Activated naive CD4-positive, alpha-beta T cell (primary cell): Measurements from ENCODE around the gene CHD6.

Source experiments
- DNase-seq, 4 experiments: peaks; one replicate each; lab custom pipeline; 2025; lab: John Stamatoyannopoulos, UW

CHD6 gene

DNA sequence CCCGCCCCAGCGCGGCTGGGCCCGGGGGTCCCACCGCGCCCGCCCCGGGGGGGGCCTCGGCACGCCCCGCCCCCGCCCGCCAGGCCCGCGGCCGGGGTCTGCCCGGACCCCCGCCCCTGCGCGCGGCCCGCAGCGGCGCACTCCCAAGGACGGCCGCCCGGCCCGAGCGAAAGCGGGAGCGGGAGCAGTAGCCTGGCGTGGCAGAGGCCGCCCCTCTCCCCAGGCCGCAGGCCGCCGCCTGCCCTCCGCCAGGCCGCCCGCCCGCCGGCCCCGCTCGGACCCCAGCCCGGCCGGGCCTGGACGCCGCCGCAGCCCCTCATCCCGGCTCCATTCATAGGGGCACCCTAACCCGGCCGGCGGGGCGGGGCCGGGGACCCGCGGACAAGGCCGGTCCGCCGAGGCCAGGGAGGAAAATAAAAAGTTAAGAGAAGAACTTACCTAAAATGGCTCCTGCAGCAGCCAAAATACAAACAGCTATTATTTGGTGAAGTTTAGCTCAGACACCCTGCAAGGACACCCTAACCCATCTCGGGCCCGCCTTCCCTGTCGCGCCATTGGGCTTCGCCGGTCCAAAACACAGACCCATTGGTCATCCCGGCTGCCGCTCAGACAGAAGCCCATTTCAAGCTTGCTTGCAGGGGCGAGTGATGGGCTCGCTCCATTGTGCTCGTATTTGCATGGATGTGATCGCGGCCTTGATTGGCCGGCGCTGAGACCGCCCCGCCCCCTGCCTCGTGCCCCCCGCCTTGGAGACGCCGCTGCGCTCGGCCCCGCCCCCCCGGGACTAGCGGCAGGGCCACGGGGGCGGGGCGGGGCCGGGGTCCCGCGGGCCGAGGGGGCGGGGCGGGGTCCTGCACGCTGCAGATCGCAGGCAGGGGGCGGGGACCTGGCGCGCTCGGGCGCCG, at the start of gene CHD6:
Gene CHD6, minus strand, starts transcription at position 476 of the 905 bp plus-strand sequence. CDS start 67,040 bp downstream, outside the sequence.
- DNase-seq: peak; percentile 93 to 99 (median 97)

- DNase-seq: no peak
Measured at GRCh38 chr20:41664584-41664983, 46.4 kb upstream of the CHD6 start.

DNA sequence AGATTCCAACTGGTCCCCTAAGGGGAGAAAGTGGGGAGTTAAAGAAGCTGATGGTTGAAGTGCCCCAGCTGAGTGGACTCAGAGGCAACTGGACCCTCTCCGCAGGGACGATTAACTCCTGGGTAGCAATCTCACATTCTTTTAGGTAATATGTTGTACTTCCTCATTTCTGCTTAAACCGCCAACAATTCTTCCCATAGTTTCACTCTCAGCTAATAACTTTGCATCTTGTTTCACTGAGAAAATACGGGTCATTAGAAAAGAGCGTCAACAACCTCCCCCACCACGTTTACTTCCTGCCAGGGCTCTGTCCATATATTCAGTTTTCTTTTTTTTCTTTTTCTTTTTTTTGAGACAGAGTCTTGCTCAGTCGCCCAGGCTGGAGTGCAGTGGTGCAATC, 39.5 kb upstream of the CHD6 start:
- no peak for DNase-seq

DNA sequence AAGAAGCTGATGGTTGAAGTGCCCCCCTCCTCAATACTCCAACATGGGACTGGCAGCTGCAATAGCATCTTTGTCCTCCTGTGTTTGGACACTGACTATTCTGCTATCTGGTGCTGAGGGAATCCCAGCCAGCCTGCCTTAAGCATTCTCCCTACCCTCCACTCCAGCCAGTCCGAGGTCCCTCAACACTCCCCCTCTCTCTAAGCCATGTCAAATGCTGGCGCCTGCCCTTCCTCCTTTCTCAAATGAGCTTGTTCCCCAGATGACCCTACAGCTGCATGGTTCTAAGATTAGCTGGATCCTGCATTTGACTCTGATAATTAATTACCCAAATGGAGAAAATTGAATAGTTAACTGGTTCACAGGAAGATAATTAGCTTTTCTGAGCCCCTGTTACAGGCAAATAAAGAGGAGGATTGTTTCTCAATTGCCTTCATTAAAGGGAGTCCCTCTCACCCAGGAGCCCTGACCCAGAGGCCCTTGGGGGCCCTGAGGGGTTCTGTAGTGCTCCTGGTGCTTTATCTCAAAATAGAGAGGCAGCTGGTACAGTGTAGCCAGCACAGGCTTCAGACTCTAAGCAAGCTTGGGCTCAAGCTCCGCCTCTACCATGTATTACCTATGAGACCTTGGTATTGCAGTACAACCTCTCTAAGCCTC, 37.9 kb upstream of the CHD6 start:
- no peak for DNase-seq

- no peak for DNase-seq
Measured at GRCh38 chr20:41654884-41655283, 36.7 kb upstream of the CHD6 start.

DNA sequence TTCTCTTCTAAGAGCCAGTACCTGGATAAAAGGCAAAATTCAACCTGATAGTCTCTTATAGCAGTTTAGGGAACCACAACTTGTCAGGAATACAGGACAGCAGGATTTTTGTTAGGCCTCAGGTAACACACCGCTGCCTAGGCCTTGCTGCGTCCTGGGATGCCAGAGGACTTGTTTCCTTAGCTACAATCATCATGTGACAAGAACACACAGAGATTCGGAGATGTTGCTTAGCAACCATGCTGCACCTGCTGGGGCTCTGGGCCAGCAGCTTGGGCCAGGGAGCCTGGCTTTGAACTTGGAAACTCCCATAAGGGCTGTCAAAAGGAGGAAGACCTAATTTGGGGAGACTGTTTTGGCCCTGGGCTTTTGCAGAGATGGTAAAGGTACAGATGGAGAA, 36.1 kb upstream of the CHD6 start:
- no peak for DNase-seq

GRCh38 chr20:41650231-41650948, 32.2 kb upstream of the CHD6 start:
- DNase-seq: no peak

- DNase-seq: no peak
Measured at GRCh38 chr20:41649489-41649888, 31.3 kb upstream of the CHD6 start.

DNA sequence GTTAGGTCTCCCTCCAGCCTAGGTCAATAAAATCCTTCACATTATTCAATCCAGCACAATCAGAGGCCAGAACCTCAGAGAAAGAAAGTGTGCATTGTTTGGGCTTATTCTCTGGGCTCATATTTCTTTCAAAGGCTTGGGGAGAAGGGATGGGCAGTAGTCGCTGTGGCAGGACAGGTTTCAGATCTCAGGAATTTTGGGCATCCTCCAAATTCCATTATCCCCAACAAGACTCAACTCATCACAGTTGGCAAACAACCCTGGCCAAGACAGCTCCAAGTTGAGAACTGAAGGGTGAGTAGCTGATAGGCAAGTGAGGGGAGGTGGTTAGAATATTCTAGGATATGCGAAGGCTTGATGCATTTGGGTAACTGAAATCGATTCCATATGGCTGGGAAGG, 27.2 kb upstream of the CHD6 start:
- no peak for DNase-seq

GRCh38 chr20:41643504-41643938, 25.3 kb upstream of the CHD6 start:
- DNase-seq: no peak

DNA sequence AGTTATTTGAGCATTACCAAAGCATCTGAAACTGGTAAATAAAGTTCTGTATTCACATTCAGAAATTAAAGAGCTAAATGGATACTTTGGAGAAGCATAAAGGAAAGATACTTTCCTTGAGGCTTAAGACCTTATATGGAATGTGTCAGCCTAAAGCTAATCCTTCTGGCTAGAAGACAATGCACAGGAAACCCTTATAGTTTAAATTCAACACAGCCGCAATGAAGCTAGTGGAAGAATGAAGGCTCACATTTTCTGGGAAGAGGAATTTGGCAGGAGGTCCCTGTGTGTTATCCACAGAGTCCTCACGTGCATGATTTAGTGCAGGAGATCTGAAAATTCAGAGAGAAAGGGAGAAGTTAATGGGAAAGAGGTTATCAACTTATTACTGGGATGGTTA, 21.5 kb upstream of the CHD6 start:
- DNase-seq: no peak

DNA sequence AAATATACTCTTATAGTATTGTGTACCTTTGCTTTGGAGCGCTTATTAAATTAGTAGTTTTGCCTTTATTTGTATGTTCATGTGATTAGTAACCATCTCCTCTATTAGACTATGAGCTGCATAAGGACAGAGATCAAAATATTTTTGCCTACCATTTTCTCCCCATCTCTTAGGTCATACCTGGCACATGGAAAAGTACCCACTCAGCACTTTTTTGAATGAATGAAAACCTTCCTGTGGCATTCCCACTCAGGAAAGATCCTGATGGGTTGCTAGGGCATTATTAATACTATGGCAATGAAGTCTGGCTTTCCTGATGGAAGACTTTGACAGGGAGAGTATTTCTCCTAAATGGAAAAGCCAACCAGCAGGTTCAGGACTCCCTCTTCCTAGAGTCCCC, 20.3 kb upstream of the CHD6 start:
- no peak for DNase-seq

DNA sequence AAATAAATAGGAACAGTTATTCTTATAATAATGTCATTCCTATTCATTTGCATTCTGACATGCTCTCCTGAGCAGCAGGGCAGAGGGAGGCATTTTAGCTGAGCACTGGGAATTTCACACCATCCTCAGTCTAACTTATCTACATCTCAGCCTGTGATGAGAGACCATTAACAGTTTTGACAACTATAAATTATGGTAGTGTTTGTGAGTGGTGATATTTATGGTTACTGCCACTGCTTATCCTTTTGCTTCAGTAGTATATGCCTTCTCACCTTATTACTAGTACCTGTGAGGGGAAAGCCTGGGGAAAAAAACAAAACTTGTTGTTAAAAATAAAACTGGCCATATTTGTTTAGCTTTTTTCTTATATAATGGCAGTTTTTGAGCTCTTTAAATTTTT, 17.0 kb upstream of the CHD6 start:
- no peak for DNase-seq

GRCh38 chr20:41632896-41633295, 14.7 kb upstream of the CHD6 start:
- no peak for DNase-seq

DNA sequence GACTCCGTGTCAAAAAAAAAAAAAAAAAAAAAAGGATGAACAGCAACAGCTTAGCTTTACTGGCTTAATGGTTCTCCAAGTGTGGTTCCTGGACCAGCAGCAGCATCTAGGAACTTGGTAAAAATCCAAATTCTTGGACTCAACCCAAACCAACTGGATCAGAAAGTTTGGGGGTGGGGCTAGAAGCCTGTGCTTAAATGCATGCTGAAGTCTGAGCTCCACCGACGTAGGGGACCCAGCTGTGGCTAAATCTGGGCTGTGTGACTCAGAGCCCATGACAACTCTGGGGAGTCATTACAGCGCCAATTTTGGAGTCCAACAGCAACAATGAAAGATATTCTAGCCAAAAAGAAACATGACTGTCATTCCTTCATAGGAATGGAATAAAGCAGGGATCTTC, 13.6 kb upstream of the CHD6 start:
- DNase-seq: no peak

GRCh38 chr20:41630846-41631245, 12.7 kb upstream of the CHD6 start:
- DNase-seq: no peak

GRCh38 chr20:41627611-41628244, 9.6 kb upstream of the CHD6 start:
- no peak for DNase-seq

- DNase-seq: no peak
Measured at GRCh38 chr20:41627001-41627495, 8.9 kb upstream of the CHD6 start.

GRCh38 chr20:41623625-41624375, 5.6 kb upstream of the CHD6 start:
- no peak for DNase-seq

DNA sequence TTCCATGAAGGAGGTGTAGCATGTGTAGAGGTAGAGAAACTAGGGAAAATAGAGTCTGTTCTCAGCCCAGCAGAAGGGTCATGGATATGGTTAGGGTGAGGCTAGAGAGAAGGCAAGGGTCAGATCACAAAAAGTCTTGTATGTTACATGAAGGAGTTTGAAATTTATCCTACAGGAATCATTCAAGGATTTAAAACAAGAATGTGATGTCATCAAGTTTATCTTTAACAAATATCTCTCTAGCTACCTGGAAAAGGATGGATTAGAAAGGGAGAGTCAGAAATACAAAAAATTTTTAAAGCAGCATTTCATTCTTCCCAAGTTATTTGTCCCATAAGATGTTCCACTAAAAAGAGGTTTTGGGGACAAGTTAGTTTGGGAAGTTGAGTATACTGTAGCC, 4.4 kb upstream of the CHD6 start:
- DNase-seq: no peak

DNA sequence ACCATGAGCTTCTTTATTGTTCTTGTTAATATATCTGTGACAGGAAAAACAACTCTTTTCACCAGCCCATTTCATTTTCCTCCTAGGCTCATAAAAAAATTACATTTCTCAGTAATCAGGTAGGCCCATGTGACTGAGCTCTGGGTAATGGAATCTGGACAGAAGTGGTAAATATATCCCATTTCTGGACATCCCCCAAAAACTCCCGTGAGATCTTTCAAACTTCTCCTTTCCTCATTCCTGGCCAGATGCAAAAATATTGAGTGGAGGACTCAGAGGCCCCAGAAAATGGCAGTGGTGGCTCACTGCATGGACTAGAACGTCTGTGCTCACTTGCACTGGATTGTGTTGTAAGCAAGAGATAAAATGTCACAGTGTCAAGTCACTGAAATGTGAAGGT, 3.8 kb upstream of the CHD6 start:
- DNase-seq: no peak
